NCI-H1436 (cell line): ENCODE results near the gene SLMAP.

Experiments used
- DNase-seq: peaks from one replicate; lab custom pipeline; 2025; lab: John Stamatoyannopoulos, UW

The SLMAP gene, protein sequence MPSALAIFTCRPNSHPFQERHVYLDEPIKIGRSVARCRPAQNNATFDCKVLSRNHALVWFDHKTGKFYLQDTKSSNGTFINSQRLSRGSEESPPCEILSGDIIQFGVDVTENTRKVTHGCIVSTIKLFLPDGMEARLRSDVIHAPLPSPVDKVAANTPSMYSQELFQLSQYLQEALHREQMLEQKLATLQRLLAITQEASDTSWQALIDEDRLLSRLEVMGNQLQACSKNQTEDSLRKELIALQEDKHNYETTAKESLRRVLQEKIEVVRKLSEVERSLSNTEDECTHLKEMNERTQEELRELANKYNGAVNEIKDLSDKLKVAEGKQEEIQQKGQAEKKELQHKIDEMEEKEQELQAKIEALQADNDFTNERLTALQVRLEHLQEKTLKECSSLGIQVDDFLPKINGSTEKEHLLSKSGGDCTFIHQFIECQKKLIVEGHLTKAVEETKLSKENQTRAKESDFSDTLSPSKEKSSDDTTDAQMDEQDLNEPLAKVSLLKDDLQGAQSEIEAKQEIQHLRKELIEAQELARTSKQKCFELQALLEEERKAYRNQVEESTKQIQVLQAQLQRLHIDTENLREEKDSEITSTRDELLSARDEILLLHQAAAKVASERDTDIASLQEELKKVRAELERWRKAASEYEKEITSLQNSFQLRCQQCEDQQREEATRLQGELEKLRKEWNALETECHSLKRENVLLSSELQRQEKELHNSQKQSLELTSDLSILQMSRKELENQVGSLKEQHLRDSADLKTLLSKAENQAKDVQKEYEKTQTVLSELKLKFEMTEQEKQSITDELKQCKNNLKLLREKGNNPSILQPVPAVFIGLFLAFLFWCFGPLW

DNA sequence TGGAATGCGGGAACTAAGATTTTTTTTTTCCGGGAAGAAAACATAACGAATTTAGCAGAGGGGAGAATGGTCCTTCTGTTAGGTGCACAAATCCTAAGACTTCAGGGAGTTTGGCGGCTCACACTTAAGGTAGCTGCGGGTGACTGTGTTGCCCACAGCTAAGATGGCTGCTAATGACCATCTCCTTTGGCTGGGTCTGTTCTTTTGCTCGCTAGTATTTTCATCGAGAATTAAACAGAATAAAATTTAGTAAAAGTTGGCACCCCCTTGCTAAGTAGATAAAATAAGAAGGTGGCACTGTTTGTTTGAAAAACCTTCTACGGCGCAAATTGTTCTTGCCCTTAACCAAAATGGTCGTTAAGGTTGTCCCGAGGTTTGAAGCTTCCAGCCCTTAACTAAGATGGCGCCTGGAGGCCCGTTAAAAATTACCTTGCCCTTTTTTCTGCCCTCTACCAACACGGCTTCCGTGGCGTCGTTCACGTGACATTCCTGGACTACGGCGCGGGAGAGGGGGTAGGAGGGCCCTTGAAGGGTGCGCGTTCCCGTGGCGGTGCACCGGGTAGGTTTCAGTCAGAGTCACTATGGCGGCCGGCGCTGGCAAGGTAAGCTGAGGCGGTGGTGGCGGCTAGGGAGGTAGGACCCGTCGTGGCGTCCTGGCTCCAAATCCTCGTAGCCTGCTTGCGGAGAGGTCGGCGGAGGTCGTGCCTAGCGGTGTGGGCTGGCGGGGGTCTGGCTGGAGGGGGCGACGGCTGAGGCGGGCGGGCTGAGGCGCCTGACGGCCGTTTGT lies at the start of gene SLMAP:
Gene SLMAP (plus strand): TSS at position 569 of the 787 bp plus-strand sequence. CDS start 1,343 bp downstream, outside the sequence.
- peak; percentile 84 for DNase-seq

DNA sequence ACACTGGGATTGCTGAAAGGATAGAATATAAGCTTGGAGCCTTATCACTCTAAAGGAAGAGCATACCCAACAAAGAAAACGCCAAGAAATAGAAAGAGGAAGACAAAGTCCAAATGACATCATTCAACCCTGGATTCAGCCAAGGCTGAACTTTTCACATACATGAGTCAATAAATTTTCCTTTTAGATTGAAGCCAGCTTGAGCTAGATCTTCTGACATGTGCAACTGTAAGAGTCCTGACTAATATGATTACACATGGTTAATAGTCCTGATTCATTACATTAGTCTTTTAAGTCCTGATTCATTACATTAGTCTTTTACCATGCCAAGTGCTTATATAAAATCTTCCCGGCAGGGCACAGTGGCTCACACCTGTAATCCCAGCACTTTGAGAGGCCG lies 49.6 kb upstream of the SLMAP start:
- no peak for DNase-seq

DNA sequence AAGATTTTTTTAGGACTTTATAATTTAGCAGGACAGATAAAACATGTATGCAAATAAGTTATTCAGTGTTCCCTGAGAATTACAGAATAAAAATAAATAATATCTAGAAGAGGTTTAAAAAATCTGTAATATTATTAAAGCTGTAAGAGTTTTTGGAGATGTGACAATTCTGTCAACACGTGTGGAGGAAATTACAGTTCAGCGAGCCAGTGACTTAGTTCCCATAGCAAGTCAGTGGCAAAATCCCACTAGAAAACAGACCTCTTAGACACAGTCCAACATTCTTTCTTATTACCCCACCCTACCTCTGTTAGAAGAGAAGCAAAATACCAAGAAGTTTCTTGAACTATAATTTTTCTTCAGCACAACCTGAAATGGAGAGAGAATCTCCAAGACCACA lies 47.1 kb upstream of the SLMAP start:
- DNase-seq, result no peak

DNA sequence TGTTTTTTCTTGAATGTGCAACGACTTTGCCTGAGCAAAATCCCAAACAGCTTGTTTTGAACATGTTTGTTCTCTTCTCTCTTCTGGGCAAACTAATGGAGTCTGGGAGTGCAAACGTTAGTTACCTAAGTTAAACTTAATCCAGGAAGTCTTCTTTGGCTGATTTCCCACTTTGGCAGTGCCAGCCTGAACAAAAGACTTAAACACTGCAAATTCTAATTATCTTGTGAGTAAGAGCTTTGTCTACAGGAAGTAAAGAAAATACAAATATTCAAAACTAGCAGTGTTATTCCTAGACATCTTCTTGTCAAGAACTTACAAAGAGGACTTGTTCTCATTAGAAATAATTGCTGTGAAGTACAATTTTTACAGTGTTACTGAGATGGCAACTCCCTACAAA lies 46.5 kb upstream of the SLMAP start:
- DNase-seq, result no peak

DNA sequence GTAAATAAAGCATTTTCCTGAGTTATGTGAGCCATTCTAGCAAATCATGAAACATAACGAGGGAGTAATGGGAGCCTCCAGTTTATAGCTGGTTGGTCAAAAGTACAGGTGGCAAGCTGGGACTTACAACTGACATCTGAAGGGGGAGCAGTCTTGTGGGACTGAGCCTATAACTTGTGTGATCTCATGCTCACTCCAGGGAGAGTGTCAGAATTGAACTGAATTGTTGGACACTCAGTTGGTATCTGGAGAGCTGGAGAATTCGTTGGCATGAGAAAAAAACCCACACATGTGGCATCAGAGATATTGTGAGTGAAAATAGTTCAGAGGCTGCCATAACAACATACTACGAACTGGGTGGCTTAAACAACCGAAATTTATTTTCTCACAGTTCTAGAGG lies 40.4 kb upstream of the SLMAP start:
- DNase-seq, result no peak

DNA sequence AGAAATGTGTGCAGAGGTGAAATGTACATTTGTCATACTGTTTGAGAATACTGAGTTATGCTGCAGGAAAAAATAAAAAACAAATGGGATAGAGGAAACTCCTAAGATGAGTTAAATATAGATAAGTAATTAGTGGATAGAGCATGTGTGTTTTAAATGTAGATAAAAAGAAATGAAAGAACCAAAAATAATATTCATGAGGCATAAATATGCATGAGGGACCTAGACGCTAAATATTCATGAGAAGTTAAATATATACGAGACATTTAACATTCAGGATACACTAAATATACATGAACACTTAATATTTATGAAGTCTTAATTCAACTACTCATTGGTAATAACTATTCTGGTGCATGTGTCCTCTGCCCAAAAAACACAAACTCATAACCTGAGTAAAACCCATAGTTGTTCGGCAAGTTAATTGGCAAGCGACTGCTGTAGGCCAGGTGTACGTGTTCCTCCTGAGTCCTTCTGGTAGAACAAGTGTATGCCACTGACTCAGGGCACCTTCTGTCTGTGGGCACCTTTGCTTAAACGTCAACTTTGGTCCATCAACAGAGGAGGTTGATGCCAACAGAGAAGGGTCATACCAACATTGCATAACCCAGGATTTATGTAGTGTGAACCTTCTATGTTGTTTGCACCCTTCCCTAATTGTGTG lies 38.8 kb upstream of the SLMAP start:
- DNase-seq, result no peak

DNA sequence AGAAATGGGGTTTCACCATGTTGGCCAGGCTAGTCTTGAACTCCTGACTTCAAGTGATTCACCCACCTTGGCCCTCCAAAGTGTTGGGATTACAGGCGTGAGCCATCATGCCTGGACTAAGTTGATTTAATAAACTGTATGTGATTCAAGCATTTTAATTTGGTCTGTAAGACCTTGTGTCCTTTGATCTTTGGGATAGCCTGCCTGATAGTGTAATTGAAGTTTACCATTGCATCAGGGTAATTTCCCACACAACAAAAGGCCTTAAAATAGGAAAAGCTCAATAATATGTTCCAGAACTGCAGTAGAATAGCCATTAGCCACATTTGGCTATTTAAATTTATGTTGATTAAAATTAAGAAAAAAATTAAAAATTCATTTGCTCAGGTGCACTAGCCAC lies 38.0 kb upstream of the SLMAP start:
- DNase-seq, result no peak

DNA sequence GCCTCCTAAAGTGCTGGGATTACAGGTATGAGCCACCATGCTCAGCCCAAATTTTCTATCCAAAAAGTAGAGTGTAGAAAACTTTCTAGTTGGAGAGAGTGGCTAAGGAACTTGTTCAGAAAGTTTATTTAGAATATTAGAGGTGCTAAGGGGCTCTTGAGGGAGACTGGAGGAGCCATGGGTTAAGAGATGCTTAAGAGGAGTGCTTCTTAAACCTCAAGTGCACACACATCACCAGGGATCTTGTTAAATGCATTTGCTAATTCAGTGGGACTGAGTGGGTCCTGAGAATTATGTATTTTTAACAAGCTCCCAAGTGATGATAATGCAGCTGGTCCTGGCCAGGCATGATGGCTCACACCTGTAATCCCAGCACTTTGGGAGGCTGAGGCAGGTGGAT lies 29.7 kb upstream of the SLMAP start:
- DNase-seq, result no peak

DNA sequence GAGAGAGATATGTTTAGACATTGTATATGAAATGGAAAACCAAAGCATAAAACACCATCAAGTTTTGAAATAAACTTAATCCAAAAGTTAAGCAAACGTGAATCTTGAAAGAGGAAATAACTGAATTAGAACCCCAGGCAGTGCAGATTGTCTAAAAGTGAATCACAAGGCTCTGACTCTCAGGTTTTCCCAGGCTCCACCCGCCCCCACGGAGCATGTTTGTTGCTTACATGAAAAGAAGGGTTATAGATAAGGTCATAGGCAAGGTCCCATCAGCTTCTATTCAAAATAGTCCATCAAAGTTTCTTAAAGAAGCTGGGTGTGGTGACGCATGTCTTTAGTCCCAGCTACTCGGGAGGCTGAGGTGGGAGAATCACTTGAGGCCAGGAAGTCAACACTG lies 29.0 kb upstream of the SLMAP start:
- no peak for DNase-seq

DNA sequence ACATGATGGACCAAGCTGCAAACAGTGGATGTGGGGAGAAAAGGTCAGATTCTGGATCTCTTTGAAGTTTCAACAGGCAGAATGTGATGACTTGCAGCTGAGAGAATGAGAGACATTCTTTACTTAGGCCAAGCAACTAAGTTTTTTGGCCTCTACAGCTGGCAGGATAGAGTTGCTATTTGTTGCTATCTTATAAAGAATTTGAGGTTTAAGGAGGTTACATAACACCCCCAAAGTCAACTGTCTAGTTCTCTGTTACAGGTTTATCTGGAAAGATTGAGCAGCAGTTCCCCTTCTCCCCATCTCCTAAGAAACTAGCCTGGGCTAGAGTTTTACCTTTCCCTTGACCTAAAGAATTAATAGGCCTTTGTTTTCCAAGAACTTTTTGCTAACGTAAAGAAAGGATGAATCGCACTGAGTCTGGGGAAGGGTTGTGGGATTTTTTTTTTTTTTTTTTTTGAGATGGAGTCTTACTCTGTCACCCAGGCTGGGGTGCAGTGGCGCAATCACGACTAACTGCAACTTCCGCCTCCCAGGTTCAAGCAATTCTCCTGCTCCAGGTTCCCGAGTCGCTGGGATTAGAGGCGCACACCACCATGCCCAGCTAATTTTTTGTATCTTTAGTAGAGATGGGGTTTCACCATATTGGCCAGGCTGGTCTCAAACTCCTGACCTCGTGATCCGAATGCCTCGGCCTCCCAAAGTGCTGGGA lies 26.6 kb upstream of the SLMAP start:
- DNase-seq, result no peak

DNA sequence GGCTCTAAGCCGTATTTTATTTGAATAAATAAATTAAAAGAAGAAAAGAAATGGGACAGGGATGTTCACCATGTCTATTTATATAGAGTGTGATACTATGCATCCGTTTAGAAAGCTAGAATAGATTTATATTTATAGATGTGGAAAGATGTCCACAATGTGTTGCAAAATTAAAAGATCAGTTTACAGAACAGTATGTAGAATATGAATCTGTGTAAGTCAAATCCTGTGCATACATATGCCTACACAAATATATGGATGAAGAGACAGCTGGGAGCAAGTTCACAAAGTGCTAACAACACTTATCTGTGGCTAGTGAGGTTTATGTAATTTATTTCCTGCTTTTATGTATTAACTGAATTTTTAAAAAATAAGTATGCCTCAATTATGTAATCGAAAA lies 25.4 kb upstream of the SLMAP start:
- DNase-seq, result no peak

DNA sequence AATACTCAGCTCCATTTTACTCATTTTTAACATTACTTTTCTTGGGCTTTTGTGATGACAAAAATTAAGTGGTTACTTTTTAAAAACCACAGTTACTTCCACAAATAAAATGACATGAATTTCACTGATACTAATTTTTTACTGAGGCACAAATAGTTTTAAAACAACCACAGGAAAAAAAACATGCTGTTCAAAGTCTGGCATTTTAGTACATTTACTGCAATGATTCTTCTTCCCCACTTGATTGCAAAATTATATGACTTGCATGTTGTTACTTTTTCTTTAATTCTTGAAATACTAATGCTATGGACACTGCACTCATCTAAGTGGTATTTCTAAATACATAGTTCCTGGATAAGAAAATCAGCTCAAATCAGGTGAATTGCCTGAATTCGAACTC lies 24.8 kb upstream of the SLMAP start:
- DNase-seq, result no peak

DNA sequence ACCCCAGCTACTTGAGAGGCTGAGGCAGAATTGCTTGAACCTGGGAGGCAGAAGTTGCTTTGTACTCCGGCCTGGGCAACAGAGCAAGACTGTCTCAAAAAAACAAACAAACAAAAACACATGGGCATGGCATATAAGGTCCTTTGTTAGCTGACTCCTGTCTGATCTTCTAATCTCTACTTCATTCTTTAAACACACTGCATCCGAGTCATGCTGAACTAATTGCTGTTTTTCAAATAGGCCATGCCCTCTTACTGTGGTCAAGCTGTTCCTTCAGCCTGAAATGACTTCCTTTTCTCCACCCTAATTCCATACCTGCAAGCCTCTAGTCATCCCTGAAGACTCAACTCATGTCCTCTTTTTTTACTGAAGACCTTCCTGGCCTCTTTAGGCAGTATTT lies 22.3 kb upstream of the SLMAP start:
- DNase-seq, result no peak

DNA sequence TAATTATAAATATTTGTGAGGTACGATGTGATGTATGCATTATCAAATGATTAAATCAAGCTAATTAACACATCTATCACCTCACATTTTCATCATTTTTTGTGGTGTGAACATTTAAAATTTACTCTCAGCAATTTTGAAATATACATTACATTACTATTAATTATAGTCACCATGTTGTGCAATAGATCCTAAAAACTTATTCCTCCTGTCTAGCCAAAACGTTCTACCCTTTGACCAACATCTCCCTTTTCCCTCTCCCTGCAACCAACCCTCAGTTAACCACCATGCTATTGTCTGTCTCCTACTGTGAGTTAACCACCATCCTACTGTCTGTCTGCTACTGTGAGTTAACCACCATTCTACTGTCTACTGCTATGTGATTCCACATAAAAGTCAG lies 20.7 kb upstream of the SLMAP start:
- DNase-seq, result no peak

DNA sequence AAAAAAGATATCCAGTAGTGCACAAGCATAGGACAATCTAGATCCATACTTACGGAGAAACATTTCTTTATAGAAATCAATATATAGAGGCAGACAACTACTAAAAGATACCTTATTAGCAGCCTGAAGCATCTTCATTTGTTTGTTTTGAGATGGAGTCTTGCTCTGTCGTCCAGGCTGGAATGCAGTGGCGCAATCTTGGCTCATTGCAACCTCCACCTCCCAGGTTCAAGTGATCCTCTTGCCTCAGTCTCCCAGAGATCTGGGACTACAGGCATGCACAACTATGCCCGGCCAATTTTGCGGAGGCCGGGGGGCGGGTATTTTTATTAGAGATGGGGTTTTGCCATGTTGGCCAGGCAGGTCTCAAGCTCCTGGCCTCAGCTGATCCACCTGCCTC lies 18.3 kb upstream of the SLMAP start:
- DNase-seq, result no peak

DNA sequence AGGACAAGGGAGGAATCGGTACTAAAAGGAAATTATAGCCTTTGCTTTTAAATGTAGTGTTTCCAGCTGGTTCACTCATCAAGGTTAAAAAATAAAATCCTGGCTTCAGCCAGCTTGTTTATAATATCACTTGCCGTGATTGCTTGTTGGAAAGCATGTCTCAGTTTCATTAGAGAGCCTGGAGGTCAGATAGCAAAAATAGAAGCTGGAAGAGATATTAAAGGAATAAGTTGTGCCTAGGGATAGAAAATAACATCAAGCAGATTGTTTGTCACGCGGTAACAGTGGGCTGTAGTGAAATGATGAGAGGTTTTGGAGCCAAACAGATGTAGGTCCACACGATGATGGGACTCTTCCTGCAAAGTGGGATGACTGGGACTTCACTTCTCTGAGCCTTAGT lies 17.7 kb upstream of the SLMAP start:
- no peak for DNase-seq

DNA sequence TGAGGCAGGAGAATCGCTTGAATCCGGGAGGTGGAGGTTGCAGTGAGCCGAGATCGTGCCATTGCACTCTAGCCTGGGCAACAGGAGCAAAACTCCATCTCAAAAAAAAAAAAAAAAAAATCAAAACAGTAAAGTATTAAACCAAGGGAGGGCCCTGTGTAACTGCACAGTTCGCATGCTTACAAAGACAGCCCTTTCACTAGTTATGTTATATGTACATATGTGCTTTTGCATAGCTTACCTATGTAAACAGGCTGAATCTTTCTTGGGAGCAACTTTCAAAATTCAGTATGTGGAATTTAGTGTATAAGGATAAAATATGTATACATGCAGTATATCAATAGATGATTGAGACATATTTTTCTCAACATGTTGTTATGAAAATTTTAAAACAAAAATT lies 16.1 kb upstream of the SLMAP start:
- DNase-seq, result no peak

DNA sequence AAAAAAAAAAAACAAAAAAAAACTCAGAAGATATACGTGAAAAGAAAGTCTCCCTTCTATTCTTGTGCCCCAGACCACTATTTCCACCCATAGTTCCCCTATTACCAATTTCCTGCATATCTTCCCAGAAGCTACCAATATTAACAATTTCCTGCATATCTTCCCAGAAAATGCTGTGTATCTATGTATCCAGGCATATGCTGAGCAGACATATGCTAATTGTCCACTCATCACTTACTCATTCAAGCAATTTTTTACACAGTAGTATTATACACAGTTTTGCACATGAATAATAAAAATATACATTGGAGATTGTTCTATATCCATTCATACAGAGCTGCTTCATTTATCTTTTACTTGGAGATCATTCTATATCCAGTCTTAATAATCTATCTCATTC lies 12.6 kb upstream of the SLMAP start:
- DNase-seq, result no peak

DNA sequence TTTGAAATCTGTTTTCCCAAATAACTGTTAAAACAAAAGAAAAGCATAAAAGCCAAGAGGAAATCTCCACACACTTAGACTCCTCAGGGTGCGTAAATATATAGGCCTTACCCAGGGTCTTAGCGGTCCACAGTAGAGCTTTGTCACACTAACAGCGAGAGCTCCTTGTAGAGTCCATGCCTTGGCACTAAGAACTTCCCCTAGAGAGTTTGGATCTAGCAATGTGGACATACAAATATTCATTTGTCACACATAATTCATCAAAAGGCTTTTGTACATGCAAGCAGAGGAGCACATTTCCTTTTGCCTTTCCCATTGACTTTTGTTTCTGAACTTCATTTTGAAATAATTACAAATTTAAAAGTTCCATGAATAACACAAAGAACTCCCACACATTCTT lies 11.0 kb upstream of the SLMAP start:
- no peak for DNase-seq

DNA sequence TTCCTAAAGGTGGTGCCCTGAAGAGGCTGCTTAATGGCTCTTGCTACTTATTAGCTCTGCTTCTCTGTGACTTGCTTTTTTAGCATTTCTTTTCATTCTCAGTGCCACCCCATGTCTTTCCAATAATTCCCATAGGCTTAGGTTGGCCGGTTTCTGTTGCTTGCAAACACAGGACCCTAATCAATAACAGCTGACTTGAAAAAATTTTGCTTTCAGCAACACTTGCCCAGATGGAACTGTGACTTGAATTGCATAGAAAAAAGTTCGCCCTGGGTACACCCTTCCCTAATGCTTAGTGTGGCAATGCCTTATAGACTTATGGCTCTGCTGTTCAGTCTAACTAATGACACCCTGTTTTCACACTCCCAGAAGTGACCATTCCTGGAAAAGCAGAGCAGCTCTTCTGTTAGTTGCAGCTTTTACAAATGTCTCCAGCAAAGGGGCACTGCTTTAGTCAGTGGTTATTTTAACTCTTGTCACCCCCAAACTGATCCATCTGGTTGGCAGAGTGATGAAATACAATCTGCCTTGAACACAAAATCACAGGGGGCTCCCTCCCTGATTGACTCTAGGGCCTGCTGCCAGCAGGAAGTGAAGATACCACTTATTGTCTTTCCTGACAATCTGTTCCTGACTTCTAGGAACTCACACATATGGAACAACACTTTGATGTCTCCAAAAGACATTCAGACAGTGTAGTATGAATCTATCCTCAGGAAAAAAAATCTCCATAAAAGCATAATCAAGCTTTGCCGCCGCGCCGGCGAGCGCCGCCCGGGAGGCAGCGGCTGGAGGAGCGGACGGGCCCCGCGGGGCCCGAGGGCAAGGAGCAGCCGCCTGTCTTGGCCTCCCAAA lies 9.7 kb upstream of the SLMAP start:
- no peak for DNase-seq
